Body of pancreas (tissue), 4 donors: ENCODE results near the gene DNAH3. TPM values are rescaled to one million over a fixed set of nuclear protein-coding genes. Genes with fewer than 3 reads are reported as not detected.
"Not testable (repeated sequence)": the region's sequence is repeated elsewhere in the genome, so short reads cannot be mapped to it uniquely, and the experiment has no call there.

Experiments
- ATAC-seq: fragments of 150-250 bp; one replicate; pipeline ENCODE4 v1.9.1; 2016
- DNase-seq, 4 donors: peaks; one replicate each; pipeline ENCODE4 v3.0.0-alpha.2; 2019
- H3K27ac ChIP-seq, 4 donors: fragments of 200-600 bp; sonication (generic); 1 replicate in 3 of 4; 2 replicates in 1 of 4; pipeline versions ENCODE4 v1.5.1 to v1.6.1; 2016 to 2019; ENCODE audit warnings: mild to moderate bottlenecking in 1 of 4, mixed read lengths in 1 of 4, moderate library complexity in 1 of 4
- H3K27me3 ChIP-seq, 2 donors: fragments of 200-600 bp; sonication (generic); one replicate each; pipeline ENCODE4 v1.6.0; 2016; ENCODE audit warnings: mild to moderate bottlenecking in 1 of 2
- H3K36me3 ChIP-seq, 2 donors: fragments of 200-600 bp; sonication (generic); replicated peaks in 1 of 2; 2 replicates each; pipeline ENCODE4 v1.5.1; 2016; ENCODE audit warnings: low read depth in 2 of 2; ENCODE audit not compliant: insufficient read depth in 1 of 2
- H3K4me1 ChIP-seq: fragments of 200-600 bp; sonication (generic); one replicate; pipeline ENCODE4 v1.6.0; 2016
- H3K4me3 ChIP-seq, 2 donors: fragments of 200-600 bp; sonication (generic); 1 replicate in 1 of 2; 2 replicates in 1 of 2; pipeline ENCODE4 v1.5.1; 2016 to 2019
- H3K9me3 ChIP-seq, 3 donors: fragments of 200-600 bp; sonication (generic); 1 replicate in 2 of 3; 2 replicates in 1 of 3; pipeline ENCODE4 v1.5.1; 2016
- CTCF ChIP-seq, 7 experiments: fragments of 450-650 bp in 4 of 7; fragments of 200-600 bp in 3 of 7; sonication (generic) in 3 of 7; IDR thresholded peaks; one replicate each; pipeline ENCODE4 v1.5.1; 2016 to 2019; ENCODE audit warnings: antibody characterized with exemption in 7 of 7
- POLR2A ChIP-seq, 3 donors: fragments of 450-650 bp; IDR thresholded peaks; one replicate each; pipeline ENCODE4 v1.6.1; 2016; ENCODE audit warnings: antibody characterized with exemption in 3 of 3, mild to moderate bottlenecking in 2 of 3
- WGBS, 2 donors: methylation state at CpG; one replicate each; pipeline ENCODE4 v1.1.5; 2017; 5-methylcytosine and 5-hydroxymethylcytosine counted together
- intact Hi-C: fragments of 100-400 bp; cut with DNase I; formaldehyde crosslinking; loops from one replicate; pipeline ENCODE4 v1.15.1; 2023
- total RNA-seq, 2 donors: library from RNA; depleted of rRNA; stranded (reverse); fragments of >200 nt; gene quantifications; one replicate each; pipeline ENCODE4 v1.1.0, GENCODE V29; 2016

DNAH3 gene
- total RNA-seq, 2 donors from 2014 or later = not detected

DNA sequence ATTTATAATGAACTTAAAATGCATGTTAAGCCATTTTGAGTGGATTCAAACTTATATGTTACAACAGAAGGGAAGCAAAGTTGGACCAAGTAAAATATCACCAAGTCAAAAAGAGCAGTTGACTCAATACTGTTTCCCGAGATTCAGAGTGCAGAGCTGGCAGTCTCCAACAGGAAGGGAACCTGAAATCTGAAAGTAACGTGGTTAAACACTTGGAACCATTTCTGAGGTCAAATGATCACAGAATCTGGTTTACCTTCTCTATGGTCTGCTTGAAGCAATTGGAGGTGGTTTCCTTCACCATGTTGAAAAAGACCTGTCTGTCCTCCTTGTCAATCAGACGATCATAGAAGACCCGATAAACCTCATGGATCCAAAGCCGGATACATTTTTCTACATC is 163.6 kb downstream of the DNAH3 start:
- Histone ChIP-seq H3K4me3 (no peak overlapping the region), H3K9me3 (no peaks in the 10 kb centered on the region), H3K4me1 (no peaks in the 10 kb centered on the region), H3K36me3 (no peaks in the 10 kb centered on the region), H3K27ac (no peak overlapping the region), H3K27me3 (no peaks in the 10 kb centered on the region)
- 61 to 66% methylated on average over 5 of the region's 5 CpGs for WGBS, 2 donors
- intact Hi-C loops = no loop called here
- ATAC-seq = no peak
- no peak for DNase-seq
- TF ChIP-seq POLR2A (IDR thresholded peaks at IDR 0.05) = no peak

GRCh38 chr16:20984019-20984418 is 166.6 kb downstream of the DNAH3 start:
- Histone ChIP-seq H3K27ac (no peak overlapping the region), H3K27me3 (no peaks in the 10 kb centered on the region), H3K9me3 (no peaks in the 10 kb centered on the region), H3K4me1 (no peaks in the 10 kb centered on the region), H3K4me3 (no peak overlapping the region), H3K36me3 (no peaks in the 10 kb centered on the region)
- no peak for TF ChIP-seq POLR2A (IDR thresholded peaks at IDR 0.05)
- no peak for TF ChIP-seq CTCF (IDR thresholded peaks at IDR 0.05)
- ATAC-seq = no peak
- DNase-seq = no peak
- 76 to 81% methylated on average over 6 of the region's 6 CpGs for WGBS, 2 donors
- intact Hi-C loops = no loop called here

- intact Hi-C loops = no loop called here
- Histone ChIP-seq H3K27me3 (no peaks in the 10 kb centered on the region), H3K36me3 (no peaks in the 10 kb centered on the region), H3K4me1 (peaks cover 3% of the 10 kb centered on the region), H3K4me3 (no peak overlapping the region), H3K27ac (no peak overlapping the region), H3K9me3 (no peaks in the 10 kb centered on the region)
- TF ChIP-seq CTCF (IDR thresholded peaks at IDR 0.05) = no peak
- no peak for TF ChIP-seq POLR2A (IDR thresholded peaks at IDR 0.05)
- ATAC-seq = no peak
- 63 to 71% methylated on average over 4 of the region's 4 CpGs for WGBS, 2 donors
- no peak for DNase-seq
These were observed 174.1 kb downstream of the DNAH3 start for GRCh38 chr16:20976576-20976975.

GRCh38 chr16:20973201-20973600 is 177.4 kb downstream of the DNAH3 start:
- H3K36me3 ChIP-seq, intact Hi-C loops, H3K4me1 ChIP-seq, H3K27ac ChIP-seq, H3K27me3 ChIP-seq, H3K9me3 ChIP-seq, H3K4me3 ChIP-seq, ATAC-seq, DNase-seq: not testable (repeated sequence)
- 87 to 90% methylated on average over 4 of the region's 4 CpGs for WGBS, 2 donors

GRCh38 chr16:20971401-20971800 is 179.2 kb downstream of the DNAH3 start:
- no peak overlapping the region for H3K4me3 ChIP-seq
- no peak for ATAC-seq
- no peaks in the 10 kb centered on the region for H3K4me1 ChIP-seq
- TF ChIP-seq CTCF (IDR thresholded peaks at IDR 0.05) (no peak), POLR2A (IDR thresholded peaks at IDR 0.05) (no peak)
- no peaks in the 10 kb centered on the region for H3K27me3 ChIP-seq
- H3K9me3 ChIP-seq = no peaks in the 10 kb centered on the region
- H3K36me3 ChIP-seq = no peaks in the 10 kb centered on the region
- 75 to 89% methylated on average over 7 to 8 of the region's 8 CpGs for WGBS, 2 donors
- no peak overlapping the region for H3K27ac ChIP-seq
- DNase-seq = no peak
- intact Hi-C loops = no loop called here

DNA sequence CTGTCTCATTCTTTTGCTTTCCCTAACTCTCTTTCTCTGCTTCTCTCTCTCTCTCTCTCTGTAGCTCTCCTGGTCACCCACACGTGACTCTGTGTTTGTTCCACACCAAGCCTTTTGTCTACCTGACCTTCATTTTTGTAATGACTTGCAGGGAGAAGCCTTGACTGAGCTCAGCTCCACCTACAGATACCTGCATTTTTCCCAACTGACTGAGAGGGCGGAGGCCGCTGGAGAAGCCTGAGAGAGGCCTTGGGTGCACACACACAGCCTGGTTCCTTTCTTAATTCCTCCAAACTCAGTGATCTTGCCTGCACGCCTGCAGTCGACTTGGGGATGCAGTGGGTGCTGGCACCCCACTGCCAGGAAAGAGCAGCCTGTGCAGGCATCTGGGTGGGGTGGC is 181.3 kb downstream of the DNAH3 start:
- DNase-seq = no peak

More for the DNA sequence above, 181.3 kb downstream of the DNAH3 start:
- 58 to 61% methylated on average over 5 of the region's 5 CpGs for WGBS, 2 donors
- no peak overlapping the region for H3K27ac ChIP-seq
- ATAC-seq = no peak
- H3K36me3 ChIP-seq = no peaks in the 10 kb centered on the region
- TF ChIP-seq CTCF (IDR thresholded peaks at IDR 0.05) = no peak
- TF ChIP-seq POLR2A (IDR thresholded peaks at IDR 0.05) = no peak
- no peaks in the 10 kb centered on the region for H3K9me3 ChIP-seq
- intact Hi-C loops = no loop called here
- H3K4me1 ChIP-seq = no peaks in the 10 kb centered on the region
- H3K4me3 ChIP-seq = no peak overlapping the region
- H3K27me3 ChIP-seq = no peaks in the 10 kb centered on the region
